Esophagus muscularis mucosa (tissue), 4 donors: ENCODE measurements around the gene CAPZB. TPM values are rescaled to one million over a fixed set of nuclear protein-coding genes. Genes with fewer than 3 reads are reported as not detected.

Source experiments
- DNase-seq: peaks from one replicate; pipeline ENCODE4 v3.0.0-alpha.2; 2017; ENCODE audit errors: extremely low spot score
- H3K27ac ChIP-seq, 4 donors: fragments of 200-600 bp; sonication (generic); replicated peaks in 1 of 4; 1 replicate in 3 of 4; 2 replicates in 1 of 4; pipeline ENCODE4 v1.5.1; 2016 to 2019; ENCODE audit warnings: mild to moderate bottlenecking in 1 of 4
- H3K27me3 ChIP-seq, 4 donors: fragments of 200-600 bp; sonication (generic); one replicate each; pipeline versions ENCODE4 v1.5.1 to v1.6.0; 2016 to 2019
- H3K36me3 ChIP-seq, 4 donors: fragments of 200-600 bp; sonication (generic); one replicate each; pipeline ENCODE4 v1.5.1; 2016 to 2019
- H3K4me1 ChIP-seq, 4 donors: fragments of 200-600 bp; sonication (generic); one replicate each; pipeline ENCODE4 v1.5.1; 2016 to 2019
- H3K4me3 ChIP-seq, 4 donors: fragments of 200-600 bp; sonication (generic); 1 replicate in 2 of 4; 2 replicates in 2 of 4; pipeline ENCODE4 v1.5.1; 2016 to 2019; ENCODE audit warnings: mild to moderate bottlenecking in 4 of 4, moderate library complexity in 1 of 4
- H3K9me3 ChIP-seq, 4 donors: fragments of 200-600 bp; sonication (generic); 1 replicate in 3 of 4; 2 replicates in 1 of 4; pipeline ENCODE4 v1.5.1; 2016 to 2019
- CTCF ChIP-seq, 3 experiments: fragments of 200-600 bp in 2 of 3; fragments of 450-650 bp in 1 of 3; sonication (generic) in 2 of 3; IDR thresholded peaks; one replicate each; pipeline ENCODE4 v1.5.1; 2017 to 2019; ENCODE audit warnings: antibody characterized with exemption in 3 of 3, mild to moderate bottlenecking in 2 of 3, moderate library complexity in 1 of 3
- EP300 ChIP-seq: sonication (generic); formaldehyde crosslinking; IDR thresholded peaks from one replicate; pipeline ENCODE4 v1.6.1; 2017; ENCODE audit warnings: antibody characterized with exemption
- POLR2A ChIP-seq: fragments of 450-650 bp; IDR thresholded peaks from one replicate; pipeline ENCODE4 v1.6.1; 2017; ENCODE audit warnings: antibody characterized with exemption, moderate library complexity, mild to moderate bottlenecking, low read depth
- POLR2AphosphoS5 ChIP-seq, 2 donors: sonication (generic); formaldehyde crosslinking; IDR thresholded peaks; one replicate each; pipeline ENCODE4 v1.6.1; 2017; ENCODE audit warnings: antibody characterized with exemption in 2 of 2
- WGBS: methylation state at CpG from one replicate; pipeline ENCODE4 v1.1.5; 2018; 5-methylcytosine and 5-hydroxymethylcytosine counted together
- intact Hi-C: fragments of 100-400 bp; cut with DNase I; formaldehyde crosslinking; loops from one replicate; pipeline ENCODE4 v1.15.1; 2023
- total RNA-seq, 4 donors: library from RNA; depleted of rRNA; stranded (reverse); fragments of >200 nt; gene quantifications; one replicate each; pipeline versions ENCODE4 v1.1.0 to v1.2.1, GENCODE V29; 2016

Gene CAPZB
- total RNA-seq, 4 donors from 2014 or later = 186 to 261 (median 203) TPM

- intact Hi-C loops = loop anchor here (5.0 kb wide), 2 partner anchors 85 to 135 kb away; no protein-coding TSS in a partner anchor
- WGBS = 56% methylated on average over 11 of the region's 11 CpGs
- Histone ChIP-seq H3K36me3 (peaks cover 0 to 18% (median 9%) of the 10 kb centered on the region in 4 donors), H3K4me1 (peaks cover 82 to 100% (median 99%) of the 10 kb centered on the region in 4 donors), H3K27ac (peak overlapping the region; percentile 49 to 100 (median 83)), H3K9me3 (no peaks in the 10 kb centered on the region), H3K4me3 (peak overlapping the region in 1 of 4 donors; percentile 16), H3K27me3 (no peaks in the 10 kb centered on the region)
- TF ChIP-seq POLR2AphosphoS5 (IDR thresholded peaks at IDR 0.05) (peak in 1 of 2 donors; percentile 5), CTCF (IDR thresholded peaks at IDR 0.05) (no peak)
- no peak for DNase-seq
Observed at GRCh38 chr1:19477284-19478249, 7.8 kb downstream of the CAPZB start.

GRCh38 chr1:19476450-19477190 is 8.7 kb downstream of the CAPZB start:
- intact Hi-C loops = loop anchor here (5.0 kb wide), 2 partner anchors 84 to 134 kb away; no protein-coding TSS in a partner anchor

GRCh38 chr1:19475296-19475695 is 10.0 kb downstream of the CAPZB start:
- H3K9me3 ChIP-seq = no peaks in the 10 kb centered on the region
- H3K4me1 ChIP-seq = peaks cover 73 to 100% (median 98%) of the 10 kb centered on the region in 4 donors

More at GRCh38 chr1:19476450-19477190, 8.7 kb downstream of the CAPZB start:
- Histone ChIP-seq H3K4me1 (peaks cover 75 to 100% (median 98%) of the 10 kb centered on the region in 4 donors), H3K27me3 (no peaks in the 10 kb centered on the region), H3K4me3 (peak overlapping the region in 2 of 4 donors; percentile 9 to 16), H3K36me3 (peaks cover 0 to 18% (median 9%) of the 10 kb centered on the region in 4 donors), H3K9me3 (no peaks in the 10 kb centered on the region), H3K27ac (peak overlapping the region; percentile 49 to 100 (median 83))
- WGBS = 50% methylated on average over 11 of the region's 12 CpGs
- peak in 1 of 2 donors; percentile 14 for TF ChIP-seq POLR2AphosphoS5 (IDR thresholded peaks at IDR 0.05)
- TF ChIP-seq POLR2A = no peak
- no peak for DNase-seq

DNA sequence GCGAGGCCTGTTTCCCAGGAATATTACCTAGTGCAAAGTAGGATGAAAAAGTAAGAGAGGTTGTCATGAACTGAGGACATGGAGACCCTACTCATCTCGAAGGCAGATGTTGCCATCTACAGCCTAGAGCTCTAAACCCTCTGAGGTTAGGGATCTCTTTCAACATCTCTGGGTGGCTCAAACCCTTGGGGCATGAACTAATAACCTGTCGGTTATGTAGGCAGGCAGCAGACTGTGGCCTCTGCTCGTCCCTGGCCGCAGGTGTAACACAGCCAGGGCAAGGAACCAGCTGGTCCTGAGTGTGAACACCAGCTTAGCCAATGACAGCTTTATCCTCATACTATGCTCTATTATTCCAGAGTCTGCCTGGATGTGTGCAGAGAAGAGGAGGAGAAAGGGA is 13.2 kb downstream of the CAPZB start:
- intact Hi-C loops = no loop called here
- peaks cover 0 to 19% (median 4%) of the 10 kb centered on the region in 4 donors for H3K36me3 ChIP-seq
- no peak for DNase-seq
- peak in 1 of 2 donors; percentile 8 for TF ChIP-seq POLR2AphosphoS5 (IDR thresholded peaks at IDR 0.05)
- TF ChIP-seq CTCF (IDR thresholded peaks at IDR 0.05) = no peak
- peak overlapping the region; percentile 11 to 50 (median 30) for H3K27ac ChIP-seq
- 64% methylated on average over 5 of the region's 5 CpGs for WGBS
- no peaks in the 10 kb centered on the region for H3K27me3 ChIP-seq
- H3K4me3 ChIP-seq = no peak overlapping the region
- H3K9me3 ChIP-seq = no peaks in the 10 kb centered on the region
- H3K4me1 ChIP-seq = peaks cover 71 to 100% (median 98%) of the 10 kb centered on the region in 4 donors

More at GRCh38 chr1:19475296-19475695, 10.0 kb downstream of the CAPZB start:
- no peak for DNase-seq
- H3K27ac ChIP-seq = peak overlapping the region; percentile 1 to 100 (median 83)
- no peak overlapping the region for H3K4me3 ChIP-seq
- no peak for TF ChIP-seq EP300
- TF ChIP-seq POLR2AphosphoS5 (IDR thresholded peaks at IDR 0.05) = no peak
- TF ChIP-seq CTCF (IDR thresholded peaks at IDR 0.05) = no peak
- no peak for TF ChIP-seq POLR2A
- intact Hi-C loops = loop anchor here (5.0 kb wide), 2 partner anchors 83 to 133 kb away; no protein-coding TSS in a partner anchor
- 100% methylated on average over 2 of the region's 11 CpGs for WGBS
- no peaks in the 10 kb centered on the region for H3K27me3 ChIP-seq
- H3K36me3 ChIP-seq = peaks cover 0 to 26% (median 7%) of the 10 kb centered on the region in 4 donors
